Mesothelial cell of epicardium (in vitro differentiated cells): ENCODE data around the gene CHKA. TPM values are rescaled to one million over a fixed set of nuclear protein-coding genes. Genes with fewer than 3 reads are reported as not detected.

ENCODE experiments used
- DNase-seq, 2 experiments: peaks; one replicate each; pipeline ENCODE4 v3.0.0; 2021; ENCODE audit warnings: low spot score in 2 of 2; ENCODE audit not compliant: unreplicated experiment in 2 of 2
- H3K27ac Mint-ChIP-seq: 2 replicates; pipeline ENCODE4 v1.8.0; 2021; ENCODE audit warnings: mixed read lengths
- H3K27me3 Mint-ChIP-seq: 2 replicates; pipeline ENCODE4 v1.8.0; 2021; ENCODE audit warnings: low read depth, mixed read lengths
- H3K36me3 Mint-ChIP-seq: 2 replicates; pipeline ENCODE4 v1.8.0; 2021; ENCODE audit warnings: mixed read lengths
- H3K4me1 Mint-ChIP-seq: 2 replicates; pipeline ENCODE4 v1.8.0; 2021; ENCODE audit warnings: mixed read lengths
- H3K4me3 Mint-ChIP-seq: 2 replicates; pipeline ENCODE4 v1.8.0; 2021; ENCODE audit warnings: mild to moderate bottlenecking, moderate library complexity, mixed read lengths
- H3K9me3 Mint-ChIP-seq: 2 replicates; pipeline ENCODE4 v1.8.0; 2021; ENCODE audit warnings: mixed read lengths
- CTCF ChIP-seq: fragments of 200-600 bp; sonication (generic); IDR thresholded peaks from one replicate; pipeline ENCODE4 v1.5.0; 2021; ENCODE audit warnings: antibody characterized with exemption; ENCODE audit not compliant: unreplicated experiment
- total RNA-seq: library from RNA; stranded (reverse); gene quantifications from 3 replicates; pipeline ENCODE4 v1.2.1, GENCODE V29; 2021

Gene CHKA
- total RNA-seq, 1 donor from 2014 or later = 74.4 TPM

GRCh38 chr11:68011051-68011943 lies 109.9 kb downstream of the CHKA start:
- Mint-ChIP-seq H3K36me3 (no peaks in the 10 kb centered on the region), H3K27me3 (no peaks in the 10 kb centered on the region), H3K4me1 (peaks cover 45% of the 10 kb centered on the region), H3K9me3 (no peaks in the 10 kb centered on the region), H3K4me3 (no peak overlapping the region), H3K27ac (peak overlapping the region; percentile 79)
- TF ChIP-seq CTCF = no peak
- DNase-seq = no peak

DNA sequence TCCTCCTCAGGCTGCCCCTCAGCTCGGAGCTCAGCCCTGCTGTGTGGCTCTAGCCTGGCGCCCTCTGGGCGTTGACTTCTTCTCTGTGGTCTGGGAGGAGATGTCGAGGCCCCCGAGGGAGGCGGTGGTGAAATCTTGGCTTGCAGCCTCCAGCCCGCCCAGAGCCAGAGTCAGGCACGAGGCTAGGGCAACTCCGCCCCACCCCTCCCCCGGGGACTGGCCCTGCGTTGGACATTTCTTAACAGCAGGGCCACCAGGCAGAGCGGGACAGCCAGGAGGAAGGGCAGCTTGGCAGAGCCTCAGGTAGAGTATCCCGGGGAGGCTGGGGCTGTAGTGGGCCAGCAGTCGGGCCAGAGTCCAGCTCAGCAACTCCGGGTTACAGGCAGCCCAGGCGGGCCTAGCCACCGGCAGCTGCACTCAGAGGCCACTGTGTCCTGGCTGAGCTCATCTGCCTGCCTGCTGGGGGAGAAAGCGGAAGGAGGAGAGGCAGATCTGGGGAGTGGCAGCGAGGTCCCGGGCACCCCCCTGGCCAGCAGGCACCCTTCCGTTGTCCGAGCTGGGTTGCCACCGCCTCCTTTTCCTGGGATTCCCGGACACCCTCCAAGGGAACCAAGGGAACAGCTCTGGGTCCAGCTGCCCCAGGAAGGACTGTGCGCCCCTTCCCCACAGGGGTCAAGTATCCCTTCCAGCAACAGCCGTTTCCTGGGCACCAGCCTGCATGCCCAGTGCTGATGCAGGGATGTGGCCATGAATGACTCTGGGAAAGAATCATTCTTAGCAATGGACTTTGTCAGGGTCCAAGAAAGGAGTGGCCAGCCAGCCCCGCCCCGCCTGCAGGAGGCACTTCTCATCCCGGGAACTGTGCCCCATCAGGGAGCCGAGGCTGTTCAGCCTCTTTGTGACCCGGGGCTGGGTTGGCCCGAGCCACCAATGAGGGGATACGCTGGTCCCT lies 110.8 kb downstream of the CHKA start, which contains the start of gene ALDH3B1:
Gene ALDH3B1 (plus strand): TSS at position 238 of the 952 bp plus-strand sequence. CDS start 4,971 bp downstream, outside the sequence.
- no peak for DNase-seq
- no peaks in the 10 kb centered on the region for H3K27me3 Mint-ChIP-seq
- peak within 1 kb of the TSS; percentile 82 for H3K27ac Mint-ChIP-seq
- peaks cover 45% of the 10 kb centered on the region for H3K4me1 Mint-ChIP-seq
- no peak within 1 kb of the TSS for H3K4me3 Mint-ChIP-seq
- H3K9me3 Mint-ChIP-seq = no peaks in the 10 kb centered on the region
- no peaks in the 10 kb centered on the region for H3K36me3 Mint-ChIP-seq
- TF ChIP-seq CTCF = no peak

DNA sequence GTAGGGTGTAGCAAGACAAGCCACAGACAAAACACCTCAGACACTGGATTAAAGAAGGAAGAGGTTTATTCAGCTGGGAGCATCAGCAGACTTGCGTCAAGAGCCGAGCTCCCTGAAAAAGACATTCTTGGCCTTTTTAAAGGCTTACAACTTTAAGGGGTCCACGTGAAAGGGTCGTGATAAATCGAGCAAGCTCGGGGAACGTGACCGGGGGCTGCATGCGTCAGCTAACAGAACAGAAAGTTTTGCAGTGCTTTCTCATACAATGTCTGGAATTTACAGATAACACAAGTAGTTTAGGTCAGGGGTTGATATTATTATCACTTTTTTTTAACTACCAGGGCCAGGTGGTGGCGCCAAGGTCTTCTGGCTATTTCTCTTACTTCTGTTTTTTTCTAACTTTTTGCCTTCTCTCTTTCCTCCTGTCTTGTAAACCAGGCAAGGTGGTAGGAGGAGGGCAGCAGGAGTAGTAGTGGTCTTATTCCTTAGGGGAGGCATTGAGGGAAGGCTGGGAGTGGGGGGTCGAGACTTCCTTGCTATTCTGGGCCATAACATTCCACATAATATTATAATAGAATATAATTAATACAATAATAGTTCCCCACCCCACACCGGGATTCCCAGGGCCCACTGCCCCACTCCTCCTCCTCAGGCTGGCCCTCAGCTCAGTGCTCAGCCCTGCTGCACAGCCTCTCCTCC lies 111.6 kb downstream of the CHKA start:
- Mint-ChIP-seq H3K4me3 (no peak overlapping the region), H3K27me3 (peaks cover 2% of the 10 kb centered on the region), H3K36me3 (no peaks in the 10 kb centered on the region), H3K4me1 (peaks cover 47% of the 10 kb centered on the region), H3K27ac (peak overlapping the region; percentile 82), H3K9me3 (no peaks in the 10 kb centered on the region)
- no peak for DNase-seq
- no peak for TF ChIP-seq CTCF

GRCh38 chr11:68008381-68009337 lies 112.5 kb downstream of the CHKA start:
- Mint-ChIP-seq H3K27me3 (peaks cover 4% of the 10 kb centered on the region), H3K4me3 (no peak overlapping the region)

More at GRCh38 chr11:68008381-68009337, 112.5 kb downstream of the CHKA start:
- no peak for TF ChIP-seq CTCF
- no peak for DNase-seq
- Mint-ChIP-seq H3K36me3 (no peaks in the 10 kb centered on the region), H3K4me1 (peaks cover 44% of the 10 kb centered on the region), H3K9me3 (no peaks in the 10 kb centered on the region), H3K27ac (peak overlapping the region; percentile 82)
